GM03348 (cell line): ENCODE measurements around the gene STS.

Experiments used
- DNase-seq: peaks from one replicate; pipeline ENCODE4 v3.0.0; 2012; ENCODE audit warnings: low spot score

STS gene

GRCh38 chrX:7179446-7179845 lies 31.9 kb downstream of the STS start:
- no peak for DNase-seq

GRCh38 chrX:7184816-7185215 lies 37.3 kb downstream of the STS start:
- no peak for DNase-seq

GRCh38 chrX:7188672-7189071 lies 41.2 kb downstream of the STS start:
- DNase-seq, result no peak

GRCh38 chrX:7190157-7190556 lies 42.6 kb downstream of the STS start:
- no peak for DNase-seq

GRCh38 chrX:7191681-7192110 lies 44.2 kb downstream of the STS start:
- DNase-seq, result no peak

- no peak for DNase-seq
Measured at GRCh38 chrX:7192871-7193270, 45.4 kb downstream of the STS start.

- DNase-seq, result no peak
Measured at GRCh38 chrX:7194606-7195005, 47.1 kb downstream of the STS start.
